Sigmoid colon (tissue), 7 donors: ENCODE data around the gene SUGCT. TPM values are rescaled to one million over a fixed set of nuclear protein-coding genes. Genes with fewer than 3 reads are reported as not detected.

Experiments
- DNase-seq: peaks from one replicate; pipeline ENCODE4 v3.0.0-alpha.2; 2019
- H3K27ac ChIP-seq, 4 donors: fragments of 200-600 bp; sonication (generic); one replicate each; pipeline ENCODE4 v1.5.1; 2016 to 2019; ENCODE audit warnings: mild to moderate bottlenecking in 1 of 4
- H3K27me3 ChIP-seq, 3 donors: fragments of 200-600 bp; sonication (generic); one replicate each; pipeline ENCODE4 v1.5.1; 2019; ENCODE audit warnings: mild to moderate bottlenecking in 1 of 3
- H3K36me3 ChIP-seq, 4 donors: fragments of 200-600 bp; sonication (generic); one replicate each; pipeline ENCODE4 v1.5.1; 2016 to 2019
- H3K4me1 ChIP-seq, 4 donors: fragments of 200-600 bp; sonication (generic); one replicate each; pipeline ENCODE4 v1.5.1; 2017 to 2019
- H3K4me3 ChIP-seq, 4 donors: fragments of 200-600 bp; sonication (generic); one replicate each; pipeline ENCODE4 v1.5.1; 2017 to 2019; ENCODE audit warnings: mild to moderate bottlenecking in 2 of 4, moderate library complexity in 1 of 4
- H3K9me3 ChIP-seq, 4 donors: fragments of 200-600 bp in 3 of 4; sonication (generic) in 3 of 4; one replicate each; pipeline versions ENCODE4 v1.5.1 to v1.6.1; 2013 to 2019
- CTCF ChIP-seq, 4 experiments: fragments of 450-650 bp in 3 of 4; fragments of 200-600 bp in 1 of 4; IDR thresholded peaks; one replicate each; pipeline ENCODE4 v1.5.1; 2016 to 2019; ENCODE audit warnings: antibody characterized with exemption in 4 of 4, mild to moderate bottlenecking in 3 of 4, moderate library complexity in 2 of 4
- EP300 ChIP-seq, 4 donors: sonication (generic); formaldehyde crosslinking; IDR thresholded peaks; one replicate each; pipeline ENCODE4 v1.6.1; 2017; ENCODE audit warnings: antibody characterized with exemption in 4 of 4
- POLR2A ChIP-seq, 2 donors: fragments of 450-650 bp; IDR thresholded peaks; one replicate each; pipeline ENCODE4 v1.6.1; 2016; ENCODE audit warnings: antibody characterized with exemption in 2 of 2, mild to moderate bottlenecking in 2 of 2, moderate library complexity in 2 of 2
- POLR2AphosphoS5 ChIP-seq, 4 donors: sonication (generic); formaldehyde crosslinking; IDR thresholded peaks; one replicate each; pipeline ENCODE4 v1.6.1; 2017; ENCODE audit warnings: antibody characterized with exemption in 4 of 4
- WGBS, 2 donors: extraction: QIAGEN DNeasy Blood & Tissue Kit; methylation state at CpG; one replicate each; pipeline ENCODE4 v1.1.7; 2013; 5-methylcytosine and 5-hydroxymethylcytosine counted together
- intact Hi-C: fragments of 100-400 bp; cut with DNase I; formaldehyde crosslinking; loops from one replicate; pipeline ENCODE4 v1.15.1; 2023
- polyA plus RNA-seq, 3 donors: library from polyadenylated mRNA; stranded (reverse); fragments of 200-250 nt; gene quantifications; one replicate each; pipeline ENCODE4 v1.2.3, GENCODE V29; 2013
- total RNA-seq, 4 donors: library from RNA; depleted of rRNA; stranded (reverse); fragments of >200 nt; gene quantifications; one replicate each; pipeline ENCODE4 v1.1.0, GENCODE V29; 2016
- donor health status: healthy with polysubstance abuse.
- donor health status: Bipolar disorder and iron deficiency.
- donor health status: healthy.

SUGCT gene
- total and polyA plus RNA-seq, 7 donors: 2.3 to 25.9 (median 6.3) TPM

DNA sequence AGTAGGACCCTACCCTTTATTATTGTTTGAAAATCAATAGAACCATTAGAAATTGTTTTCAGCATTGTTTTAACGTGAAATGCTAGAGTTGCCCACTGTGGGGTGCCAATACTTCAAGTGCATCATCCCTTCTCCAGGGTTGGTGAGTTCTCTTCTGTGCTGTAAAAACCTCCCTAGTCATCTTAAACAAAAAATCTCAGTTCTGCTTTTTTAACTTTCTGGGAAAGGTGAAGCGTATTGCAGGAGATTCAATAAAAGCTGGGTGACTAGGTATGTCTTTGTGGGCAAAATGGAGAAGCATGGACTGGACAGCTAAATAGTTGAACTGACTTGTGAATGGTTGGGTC, 699.1 kb downstream of the SUGCT start:
- Histone ChIP-seq H3K27me3 (no peaks in the 10 kb centered on the region), H3K27ac (no peak overlapping the region), H3K9me3 (no peaks in the 10 kb centered on the region), H3K4me3 (no peak overlapping the region), H3K4me1 (no peaks in the 10 kb centered on the region), H3K36me3 (no peaks in the 10 kb centered on the region)
- DNase-seq: no peak
- intact Hi-C loops: no loop called here
- WGBS, 2 donors: 64 to 90% methylated on average over 2 of the region's 2 CpGs
- no peak for TF ChIP-seq EP300 (IDR thresholded peaks at IDR 0.05)
- TF ChIP-seq POLR2AphosphoS5 (IDR thresholded peaks at IDR 0.05): no peak
- no peak for TF ChIP-seq POLR2A (IDR thresholded peaks at IDR 0.05)
- no peak for TF ChIP-seq CTCF (IDR thresholded peaks at IDR 0.05)

DNA sequence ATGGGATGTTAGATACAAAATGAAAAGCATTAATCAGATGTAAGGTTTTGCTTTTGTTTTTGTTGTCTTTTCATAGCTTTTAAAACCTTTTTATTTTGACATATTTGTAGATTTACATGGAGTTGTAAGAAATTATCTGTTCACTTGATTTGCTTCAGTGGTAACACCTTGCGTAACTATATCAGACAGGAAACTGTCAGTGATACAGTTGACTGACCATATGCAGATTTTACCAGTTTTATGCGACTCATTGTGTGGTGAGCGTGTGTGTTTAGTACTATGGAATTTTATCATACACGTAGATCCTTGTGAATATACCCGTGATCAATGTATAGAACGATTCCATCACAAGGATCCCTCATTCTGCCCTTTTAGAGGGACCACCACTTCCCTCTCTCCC, 701.4 kb downstream of the SUGCT start:
- Histone ChIP-seq H3K4me3 (no peak overlapping the region), H3K36me3 (no peaks in the 10 kb centered on the region), H3K27me3 (no peaks in the 10 kb centered on the region), H3K9me3 (no peaks in the 10 kb centered on the region), H3K27ac (no peak overlapping the region), H3K4me1 (no peaks in the 10 kb centered on the region)
- no peak for DNase-seq
- 66 to 80% methylated on average over 6 of the region's 6 CpGs for WGBS, 2 donors
- no peak for TF ChIP-seq EP300 (IDR thresholded peaks at IDR 0.05)
- no peak for TF ChIP-seq CTCF (IDR thresholded peaks at IDR 0.05)
- no peak for TF ChIP-seq POLR2A (IDR thresholded peaks at IDR 0.05)
- no peak for TF ChIP-seq POLR2AphosphoS5 (IDR thresholded peaks at IDR 0.05)
- intact Hi-C loops: no loop called here

DNA sequence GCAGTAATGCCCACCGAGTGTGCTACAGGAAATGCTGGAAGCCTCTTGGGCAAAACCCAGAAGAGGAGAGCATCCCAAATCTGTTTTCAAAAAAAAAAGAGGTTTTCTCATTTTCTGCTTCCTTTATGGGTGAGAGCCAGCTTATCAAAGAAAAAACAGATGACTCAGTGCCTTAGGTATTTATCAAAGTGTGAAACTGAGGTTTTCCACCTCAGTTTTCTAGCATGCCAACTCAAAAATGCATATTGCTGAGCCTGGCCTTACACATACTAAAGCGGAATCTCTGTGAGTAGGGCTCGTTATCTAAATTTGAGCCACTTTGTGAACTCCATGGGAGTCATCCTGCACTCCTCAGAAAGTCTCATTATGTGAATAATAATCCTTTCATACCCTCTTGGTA, 705.1 kb downstream of the SUGCT start:
- intact Hi-C loops: no loop called here
- Histone ChIP-seq H3K4me3 (no peak overlapping the region), H3K4me1 (no peaks in the 10 kb centered on the region), H3K9me3 (no peaks in the 10 kb centered on the region), H3K36me3 (no peaks in the 10 kb centered on the region), H3K27ac (no peak overlapping the region), H3K27me3 (no peaks in the 10 kb centered on the region)
- WGBS, 2 donors: 82 to 91% methylated on average over 3 of the region's 3 CpGs
- no peak for TF ChIP-seq EP300 (IDR thresholded peaks at IDR 0.05)
- no peak for TF ChIP-seq POLR2AphosphoS5 (IDR thresholded peaks at IDR 0.05)
- TF ChIP-seq POLR2A (IDR thresholded peaks at IDR 0.05): no peak
- no peak for TF ChIP-seq CTCF (IDR thresholded peaks at IDR 0.05)
- DNase-seq: no peak

GRCh38 chr7:40840990-40841389, 706.2 kb downstream of the SUGCT start:
- TF ChIP-seq CTCF (IDR thresholded peaks at IDR 0.05) (no peak), POLR2AphosphoS5 (IDR thresholded peaks at IDR 0.05) (no peak), POLR2A (IDR thresholded peaks at IDR 0.05) (no peak), EP300 (IDR thresholded peaks at IDR 0.05) (no peak)
- intact Hi-C loops: no loop called here

GRCh38 chr7:40842641-40843040, 707.8 kb downstream of the SUGCT start:
- DNase-seq: no peak
- intact Hi-C loops: no loop called here
- Histone ChIP-seq H3K4me1 (no peaks in the 10 kb centered on the region), H3K27me3 (no peaks in the 10 kb centered on the region), H3K27ac (no peak overlapping the region), H3K4me3 (no peak overlapping the region), H3K36me3 (no peaks in the 10 kb centered on the region), H3K9me3 (no peaks in the 10 kb centered on the region)
- TF ChIP-seq CTCF (IDR thresholded peaks at IDR 0.05) (no peak), EP300 (IDR thresholded peaks at IDR 0.05) (no peak), POLR2AphosphoS5 (IDR thresholded peaks at IDR 0.05) (no peak)

More at GRCh38 chr7:40840990-40841389, 706.2 kb downstream of the SUGCT start:
- Histone ChIP-seq H3K4me3 (no peak overlapping the region), H3K27me3 (no peaks in the 10 kb centered on the region), H3K36me3 (no peaks in the 10 kb centered on the region), H3K9me3 (no peaks in the 10 kb centered on the region), H3K27ac (no peak overlapping the region), H3K4me1 (no peaks in the 10 kb centered on the region)
- DNase-seq: no peak
